CD4-positive, alpha-beta memory T cell (primary cell): ENCODE results near the gene TMEM127. TPM values are rescaled to one million over a fixed set of nuclear protein-coding genes. Genes with fewer than 3 reads are reported as not detected.
"Not testable (repeated sequence)": the region's sequence is repeated elsewhere in the genome, so short reads cannot be mapped to it uniquely, and the experiment has no call there.

Experiments used
- CTCF ChIA-PET: fragments of 350-600 bp; sonication (Branson Sonifier 250); formaldehyde crosslinking; loops from one replicate; lab custom pipeline; 2021; ENCODE audit warnings: inconsistent platforms; ENCODE audit not compliant: partially characterized antibody; lab: Charles Lee
- POLR2A ChIA-PET: fragments of 350-600 bp; sonication (Branson Sonifier 250); formaldehyde crosslinking; loops from one replicate; lab custom pipeline; 2021; ENCODE audit not compliant: partially characterized antibody; lab: Charles Lee
- DNase-seq, 5 donors: peaks; one replicate each; pipeline versions ENCODE4 v3.0.0 to v3.0.0-alpha.2; 2020 to 2022; ENCODE audit warnings: mixed read lengths in 1 of 5
- H3K27ac ChIP-seq: one replicate; pipeline ENCODE4 v1.7.0; 2013; ENCODE audit warnings: low read depth, low read length
- H3K27me3 ChIP-seq: 2 replicates; pipeline ENCODE4 v1.7.0; 2013; ENCODE audit warnings: mild to moderate bottlenecking, low read length, moderate library complexity; ENCODE audit not compliant: insufficient read depth
- H3K36me3 ChIP-seq: 2 replicates; pipeline ENCODE4 v1.7.0; 2013; ENCODE audit warnings: mild to moderate bottlenecking, low read length, moderate library complexity; ENCODE audit not compliant: insufficient read depth
- H3K4me1 ChIP-seq: 2 replicates; pipeline ENCODE4 v1.7.0; 2013; ENCODE audit warnings: mild to moderate bottlenecking, low read length, moderate library complexity; ENCODE audit not compliant: insufficient read depth
- H3K4me3 ChIP-seq, 2 donors: one replicate each; pipeline ENCODE4 v1.7.0; 2013; ENCODE audit warnings: low read length in 2 of 2, mild to moderate bottlenecking in 1 of 2
- H3K9me3 ChIP-seq, 2 donors: one replicate each; pipeline ENCODE4 v1.7.0; 2013; ENCODE audit warnings: low read length in 2 of 2, control low read depth in 1 of 2; ENCODE audit not compliant: control insufficient read depth in 1 of 2
- H3K27ac Mint-ChIP-seq, 7 donors: one replicate each; pipeline ENCODE4 v1.8.0; 2020 to 2021; ENCODE audit warnings: mixed read lengths in 7 of 7, mild to moderate bottlenecking in 6 of 7, inconsistent platforms in 3 of 7, moderate library complexity in 3 of 7
- H3K27me3 Mint-ChIP-seq, 2 donors: one replicate each; pipeline ENCODE4 v1.8.0; 2020 to 2021; ENCODE audit warnings: mixed read lengths in 2 of 2
- H3K36me3 Mint-ChIP-seq, 2 donors: one replicate each; pipeline ENCODE4 v1.8.0; 2020 to 2021; ENCODE audit warnings: mixed read lengths in 2 of 2, inconsistent platforms in 1 of 2, mild to moderate bottlenecking in 1 of 2
- H3K4me1 Mint-ChIP-seq, 4 donors: one replicate each; pipeline ENCODE4 v1.8.0; 2020 to 2021; ENCODE audit warnings: mixed read lengths in 4 of 4, mild to moderate bottlenecking in 1 of 4
- H3K4me3 Mint-ChIP-seq, 8 donors: one replicate each; pipeline ENCODE4 v1.8.0; 2020 to 2021; ENCODE audit warnings: mixed read lengths in 8 of 8, mild to moderate bottlenecking in 7 of 8, moderate library complexity in 6 of 8, inconsistent platforms in 3 of 8
- H3K9me3 Mint-ChIP-seq, 8 donors: one replicate each; pipeline ENCODE4 v1.8.0; 2020 to 2021; ENCODE audit warnings: mixed read lengths in 8 of 8, mild to moderate bottlenecking in 5 of 8, inconsistent platforms in 3 of 8, moderate library complexity in 1 of 8
- intact Hi-C: fragments of 100-400 bp; cut with micrococcal nuclease; formaldehyde crosslinking; loops from one replicate; pipeline ENCODE4 v1.15.1; 2023
- polyA plus RNA-seq, 2 donors: library from polyadenylated mRNA; unstranded; fragments of 300-500 nt; fragmentation: Illumina TruSeq; gene quantifications; one replicate each; pipeline ENCODE4 v1.2.3, GENCODE V29; 2021
- total RNA-seq, 2 experiments: library from RNA; stranded (reverse); gene quantifications; one replicate each; pipeline ENCODE4 v1.2.3, GENCODE V29; 2021

TMEM127 gene
- total and polyA plus RNA-seq, 4 experiments from 2014 or later: 27.3 to 46.0 (median 45.4) TPM

GRCh38 chr2:96225016-96225533, 40.7 kb downstream of the TMEM127 start:
- no peaks in the 10 kb centered on the region for H3K9me3 Mint-ChIP-seq
- ChIA-PET CTCF (no interaction called here), POLR2A (no interaction called here)
- Histone ChIP-seq H3K9me3 (no peaks in the 10 kb centered on the region), H3K27me3 (no peaks in the 10 kb centered on the region), H3K36me3 (no peaks in the 10 kb centered on the region), H3K27ac (no peak overlapping the region), H3K4me1 (no peaks in the 10 kb centered on the region), H3K4me3 (no peak overlapping the region)
- no peaks in the 10 kb centered on the region for H3K27me3 Mint-ChIP-seq
- H3K36me3 Mint-ChIP-seq: peaks cover 2 to 3% of the 10 kb centered on the region in 2 donors
- H3K4me3 Mint-ChIP-seq: no peak overlapping the region
- intact Hi-C loops: no loop called here
- no peak for DNase-seq
- H3K4me1 Mint-ChIP-seq: peaks cover 0 to 4% (median 3%) of the 10 kb centered on the region in 4 donors
- peak overlapping the region in 2 of 7 donors; percentile 10 to 66 for H3K27ac Mint-ChIP-seq

DNA sequence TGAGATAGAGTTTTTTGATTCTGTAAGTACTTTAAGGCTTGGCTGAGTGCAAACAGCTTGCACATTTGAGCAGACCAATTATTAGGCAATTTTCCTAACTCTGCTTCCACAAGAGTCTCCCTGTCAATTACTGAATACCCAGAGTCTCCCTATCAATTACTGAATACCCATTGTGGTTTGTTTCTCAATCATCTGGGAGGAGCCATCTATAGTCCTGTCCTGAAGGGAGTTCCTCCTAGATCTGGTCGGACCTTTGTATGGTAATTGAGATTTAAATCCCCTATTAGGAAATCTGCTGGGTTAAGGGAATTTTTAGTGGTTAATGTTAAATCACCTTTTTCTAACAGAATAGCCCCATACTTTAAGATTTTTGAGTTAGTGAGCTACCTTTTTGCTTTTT, 44.7 kb downstream of the TMEM127 start:
- not testable (repeated sequence) for H3K36me3 Mint-ChIP-seq

GRCh38 chr2:96219959-96220358, 45.8 kb downstream of the TMEM127 start:
- H3K4me3 Mint-ChIP-seq, POLR2A ChIA-PET, intact Hi-C loops, H3K36me3 Mint-ChIP-seq, H3K4me3 ChIP-seq, H3K27ac Mint-ChIP-seq, H3K9me3 Mint-ChIP-seq, H3K4me1 Mint-ChIP-seq, H3K27me3 ChIP-seq, CTCF ChIA-PET, H3K9me3 ChIP-seq, DNase-seq, H3K27ac ChIP-seq, H3K4me1 ChIP-seq, H3K36me3 ChIP-seq, H3K27me3 Mint-ChIP-seq: not testable (repeated sequence)

More for the DNA sequence above, 44.7 kb downstream of the TMEM127 start:
- H3K9me3 ChIP-seq, H3K27ac ChIP-seq, H3K4me3 ChIP-seq, intact Hi-C loops, H3K4me3 Mint-ChIP-seq, DNase-seq, CTCF ChIA-PET, H3K4me1 ChIP-seq, H3K27ac Mint-ChIP-seq, H3K27me3 ChIP-seq, H3K9me3 Mint-ChIP-seq, H3K4me1 Mint-ChIP-seq, H3K27me3 Mint-ChIP-seq, H3K36me3 ChIP-seq, POLR2A ChIA-PET: not testable (repeated sequence)

DNA sequence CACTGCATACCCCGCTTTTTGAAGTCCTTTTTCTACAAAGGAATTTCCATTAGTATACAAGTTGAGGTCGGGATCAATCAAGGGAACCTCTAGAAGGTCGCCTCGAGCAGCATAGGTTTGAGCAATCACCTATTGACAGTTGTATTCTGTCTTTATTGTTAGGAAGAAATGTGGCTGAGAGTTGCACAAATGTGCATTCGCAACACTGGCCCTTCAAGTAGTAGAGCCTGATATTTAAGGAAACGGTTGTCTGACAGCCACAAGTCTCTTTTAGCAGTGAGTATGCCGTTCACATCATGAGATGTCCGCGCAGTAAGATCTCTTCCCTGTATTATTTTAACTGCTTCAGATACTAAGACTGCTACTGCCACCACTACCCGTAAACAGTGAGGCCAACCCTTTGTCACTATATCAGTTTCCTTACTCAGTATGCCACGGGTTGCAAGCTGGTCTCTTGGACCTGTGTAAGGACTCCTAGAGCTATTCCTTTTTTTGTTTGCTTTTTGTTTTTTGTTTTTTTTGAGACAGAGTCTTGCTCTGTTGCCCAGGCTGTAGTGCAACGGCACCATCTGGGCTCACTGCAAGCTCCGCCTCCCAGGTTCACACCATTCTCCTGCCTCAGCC, 47.2 kb downstream of the TMEM127 start:
- Histone ChIP-seq H3K27me3 (no peaks in the 10 kb centered on the region), H3K4me1 (no peaks in the 10 kb centered on the region), H3K27ac (no peak overlapping the region), H3K4me3 (no peak overlapping the region), H3K36me3 (no peaks in the 10 kb centered on the region), H3K9me3 (no peaks in the 10 kb centered on the region)
- no peak for DNase-seq
- no peaks in the 10 kb centered on the region for H3K9me3 Mint-ChIP-seq
- H3K4me1 Mint-ChIP-seq: peaks cover 0 to 2% (median under 1%) of the 10 kb centered on the region in 4 donors
- no peak overlapping the region for H3K4me3 Mint-ChIP-seq
- CTCF ChIA-PET: no interaction called here
- no peaks in the 10 kb centered on the region for H3K27me3 Mint-ChIP-seq
- peaks cover 0 to 2% of the 10 kb centered on the region in 2 donors for H3K36me3 Mint-ChIP-seq
- no peak overlapping the region for H3K27ac Mint-ChIP-seq
- POLR2A ChIA-PET: no interaction called here
- intact Hi-C loops: no loop called here

DNA sequence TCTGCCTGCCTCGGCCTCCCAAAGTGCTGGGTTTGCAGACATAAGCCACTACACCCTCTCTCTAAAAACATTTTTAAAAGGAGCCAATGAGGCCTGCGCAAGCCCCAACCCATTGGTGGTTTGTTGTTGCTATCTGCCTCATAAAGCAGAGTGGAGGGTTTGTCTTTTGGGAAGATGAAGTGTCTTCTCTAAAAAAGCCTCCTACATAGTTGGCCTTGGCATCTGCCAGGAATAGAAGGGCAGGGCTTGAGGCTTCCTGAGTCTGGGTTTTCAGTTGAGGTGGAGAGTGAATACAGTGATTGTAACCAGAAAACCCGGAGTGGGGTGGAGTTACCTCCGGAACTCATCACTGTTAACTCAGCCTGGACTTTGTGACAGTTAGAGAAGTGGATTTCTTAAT, 51.2 kb downstream of the TMEM127 start:
- H3K27ac Mint-ChIP-seq: no peak overlapping the region
- intact Hi-C loops: no loop called here
- no peaks in the 10 kb centered on the region for H3K36me3 ChIP-seq
- ChIA-PET POLR2A (no interaction called here), CTCF (no interaction called here)
- no peaks in the 10 kb centered on the region for H3K27me3 ChIP-seq
- no peak overlapping the region for H3K27ac ChIP-seq
- no peaks in the 10 kb centered on the region for H3K36me3 Mint-ChIP-seq
- H3K4me3 ChIP-seq: no peak overlapping the region
- no peaks in the 10 kb centered on the region for H3K27me3 Mint-ChIP-seq
- no peak for DNase-seq
- peaks cover 1 to 5% (median 3%) of the 10 kb centered on the region in 4 donors for H3K4me1 Mint-ChIP-seq
- no peaks in the 10 kb centered on the region for H3K9me3 Mint-ChIP-seq
- no peak overlapping the region for H3K4me3 Mint-ChIP-seq
- peaks cover 5% of the 10 kb centered on the region for H3K4me1 ChIP-seq
- no peaks in the 10 kb centered on the region for H3K9me3 ChIP-seq

DNA sequence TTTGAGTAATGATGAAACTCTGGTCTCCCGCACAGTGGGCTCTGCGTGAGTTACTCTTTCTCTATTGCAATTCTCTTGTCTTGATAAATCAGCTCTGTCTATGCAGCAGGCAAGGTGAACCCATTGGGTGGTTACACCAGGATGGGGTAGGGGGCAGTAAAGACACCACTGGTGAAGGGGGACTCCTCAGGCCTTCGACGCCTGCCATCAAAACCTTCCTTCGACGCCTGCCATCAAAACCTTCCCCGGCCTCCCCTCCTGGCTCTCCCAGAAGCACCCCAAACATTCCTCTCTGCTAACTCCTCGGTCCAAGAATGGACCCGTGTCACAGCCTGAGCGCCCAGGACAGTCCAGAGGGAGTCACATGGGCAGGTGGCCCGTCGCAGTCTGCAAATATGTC, 52.4 kb downstream of the TMEM127 start:
- Mint-ChIP-seq H3K4me3 (no peak overlapping the region), H3K9me3 (no peaks in the 10 kb centered on the region), H3K27ac (no peak overlapping the region), H3K4me1 (peaks cover 3 to 11% (median 11%) of the 10 kb centered on the region in 4 donors), H3K27me3 (no peaks in the 10 kb centered on the region), H3K36me3 (peaks cover 0 to 2% of the 10 kb centered on the region in 2 donors)
- H3K9me3 ChIP-seq: no peaks in the 10 kb centered on the region
- peaks cover 11% of the 10 kb centered on the region for H3K4me1 ChIP-seq
- H3K27ac ChIP-seq: no peak overlapping the region
- intact Hi-C loops: no loop called here
- POLR2A ChIA-PET: no interaction called here
- CTCF ChIA-PET: no interaction called here
- no peaks in the 10 kb centered on the region for H3K36me3 ChIP-seq
- H3K4me3 ChIP-seq: no peak overlapping the region
- H3K27me3 ChIP-seq: no peaks in the 10 kb centered on the region
- no peak for DNase-seq

DNA sequence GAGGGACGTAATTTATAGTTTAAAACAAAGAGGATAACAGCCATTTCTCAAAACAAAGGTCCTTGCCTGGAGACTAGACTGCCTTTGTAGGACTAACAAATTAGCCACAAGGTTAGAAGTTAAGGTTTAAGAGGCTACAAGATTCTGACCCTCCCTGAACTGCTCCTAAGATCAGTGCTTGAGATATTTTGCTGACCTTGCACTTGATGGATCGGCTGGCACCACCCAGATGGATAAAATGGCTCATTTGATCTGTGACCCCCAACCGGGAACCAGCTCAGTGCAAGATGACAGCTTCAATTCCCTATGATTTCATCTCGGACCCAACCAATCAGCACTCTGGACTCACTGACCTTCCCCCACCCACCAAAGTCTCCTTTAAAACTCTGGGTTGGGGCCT, 53.5 kb downstream of the TMEM127 start:
- no peak overlapping the region for H3K4me3 ChIP-seq
- Mint-ChIP-seq H3K27ac (no peak overlapping the region), H3K4me1 (peaks cover 6 to 19% (median 15%) of the 10 kb centered on the region in 4 donors), H3K27me3 (no peaks in the 10 kb centered on the region), H3K4me3 (no peak overlapping the region), H3K36me3 (peaks cover 0 to 8% of the 10 kb centered on the region in 2 donors), H3K9me3 (no peaks in the 10 kb centered on the region)
- no peaks in the 10 kb centered on the region for H3K27me3 ChIP-seq
- peaks cover 13% of the 10 kb centered on the region for H3K4me1 ChIP-seq
- H3K36me3 ChIP-seq: no peaks in the 10 kb centered on the region
- ChIA-PET CTCF (no interaction called here), POLR2A (no interaction called here)
- intact Hi-C loops: no loop called here
- H3K9me3 ChIP-seq: no peaks in the 10 kb centered on the region
- no peak for DNase-seq
- no peak overlapping the region for H3K27ac ChIP-seq
